GM13976 (cell line): ENCODE measurements around the gene LSM7.

Experiments
- DNase-seq: peaks from one replicate; pipeline ENCODE4 v3.0.0; 2012; ENCODE audit warnings: low spot score
- in situ Hi-C: fragments of 300-500 bp; cut with MboI; formaldehyde crosslinking; loops from one replicate; pipeline ENCODE4 v1.12.0; 2022; ENCODE audit warnings: low sequenced_read_pairs, mixed read lengths, inconsistent platforms; ENCODE audit not compliant: unreplicated experiment
- TF ChIP-seq, protein P1 (sequence below): IDR thresholded peaks from 2 replicates; pipeline ENCODE4 v1.5.1; 2012; ENCODE audit warnings: borderline replicate concordance, mild to moderate bottlenecking; ENCODE audit not compliant: insufficient read depth; ENCODE audit errors: extremely low read depth, missing control alignments, control extremely low read depth

Gene LSM7

DNA sequence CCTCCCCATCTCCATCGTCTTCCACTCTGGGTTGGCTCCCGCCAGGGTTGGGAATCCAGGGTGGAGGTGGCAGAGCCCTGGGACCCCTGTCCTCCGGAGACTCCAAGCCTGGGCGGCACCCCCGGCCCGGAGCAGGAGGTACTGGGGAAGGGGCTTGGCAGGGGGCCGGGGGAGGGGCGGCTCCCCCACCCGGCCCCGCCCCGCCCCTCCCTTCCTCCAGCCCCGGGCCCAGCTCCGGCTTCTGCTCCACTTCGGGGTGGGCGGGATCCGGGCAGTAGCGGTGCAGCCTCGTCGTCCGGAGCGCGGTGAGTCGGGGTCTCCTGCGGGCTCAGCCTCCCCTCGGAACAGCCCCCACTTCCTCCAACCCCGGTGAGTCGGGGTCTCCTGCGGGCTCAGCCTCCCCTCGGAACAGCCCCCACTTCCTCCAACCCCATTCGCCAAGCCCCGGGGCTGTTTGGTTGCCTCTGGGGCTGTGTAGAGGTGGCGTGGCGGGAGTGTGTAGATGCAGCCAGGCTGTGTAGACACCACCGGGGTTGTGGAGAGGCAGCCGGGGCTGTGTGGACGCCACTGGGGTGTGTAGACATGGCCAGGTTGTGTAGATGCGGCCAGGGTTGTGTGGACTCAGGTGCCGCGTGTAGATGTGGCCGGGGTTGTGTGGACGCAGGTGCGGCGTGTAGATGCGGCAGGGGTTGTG is 31.8 kb upstream of the LSM7 start, which contains the start of gene TMPRSS9:
Gene TMPRSS9 (plus strand): TSS at position 274 of the 694 bp plus-strand sequence. CDS start 29,521 bp downstream, outside the sequence.
- in situ Hi-C loops, result no loop called here
- TF ChIP-seq, protein P1, sequence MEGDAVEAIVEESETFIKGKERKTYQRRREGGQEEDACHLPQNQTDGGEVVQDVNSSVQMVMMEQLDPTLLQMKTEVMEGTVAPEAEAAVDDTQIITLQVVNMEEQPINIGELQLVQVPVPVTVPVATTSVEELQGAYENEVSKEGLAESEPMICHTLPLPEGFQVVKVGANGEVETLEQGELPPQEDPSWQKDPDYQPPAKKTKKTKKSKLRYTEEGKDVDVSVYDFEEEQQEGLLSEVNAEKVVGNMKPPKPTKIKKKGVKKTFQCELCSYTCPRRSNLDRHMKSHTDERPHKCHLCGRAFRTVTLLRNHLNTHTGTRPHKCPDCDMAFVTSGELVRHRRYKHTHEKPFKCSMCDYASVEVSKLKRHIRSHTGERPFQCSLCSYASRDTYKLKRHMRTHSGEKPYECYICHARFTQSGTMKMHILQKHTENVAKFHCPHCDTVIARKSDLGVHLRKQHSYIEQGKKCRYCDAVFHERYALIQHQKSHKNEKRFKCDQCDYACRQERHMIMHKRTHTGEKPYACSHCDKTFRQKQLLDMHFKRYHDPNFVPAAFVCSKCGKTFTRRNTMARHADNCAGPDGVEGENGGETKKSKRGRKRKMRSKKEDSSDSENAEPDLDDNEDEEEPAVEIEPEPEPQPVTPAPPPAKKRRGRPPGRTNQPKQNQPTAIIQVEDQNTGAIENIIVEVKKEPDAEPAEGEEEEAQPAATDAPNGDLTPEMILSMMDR, result no peak
- no peak for DNase-seq

DNA sequence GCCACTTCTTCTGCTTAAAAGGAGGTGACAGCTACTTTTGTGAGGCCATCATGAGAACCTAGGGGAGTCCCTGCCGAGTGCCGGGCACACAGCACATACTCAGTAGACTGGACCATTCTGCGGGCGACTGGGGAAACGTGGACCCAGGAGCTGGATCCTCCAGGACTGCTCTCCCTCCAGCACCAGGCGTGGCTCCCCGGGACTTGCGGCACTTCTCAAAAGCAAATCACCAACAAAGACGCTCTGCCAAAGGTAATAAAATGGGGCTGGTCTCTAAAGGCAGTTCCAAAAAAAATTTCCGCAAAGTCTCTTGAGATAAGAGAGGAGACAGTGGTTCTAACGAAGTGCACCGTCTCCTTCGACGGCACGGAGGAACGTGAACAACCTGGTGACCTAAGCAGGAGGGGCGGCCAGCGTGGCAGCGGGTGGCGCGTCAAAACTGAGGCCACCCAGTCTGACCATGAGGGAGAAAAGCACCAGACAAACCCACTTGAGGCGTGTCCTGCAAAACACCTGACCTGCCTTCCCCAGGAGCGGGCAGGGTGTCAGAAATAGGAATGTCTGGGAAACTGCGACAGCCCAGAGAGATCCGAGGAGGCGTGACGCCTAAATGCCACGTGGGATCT is 30.3 kb upstream of the LSM7 start:
- in situ Hi-C loops, result no loop called here
- DNase-seq, result no peak
- TF ChIP-seq, protein P1, result no peak

DNA sequence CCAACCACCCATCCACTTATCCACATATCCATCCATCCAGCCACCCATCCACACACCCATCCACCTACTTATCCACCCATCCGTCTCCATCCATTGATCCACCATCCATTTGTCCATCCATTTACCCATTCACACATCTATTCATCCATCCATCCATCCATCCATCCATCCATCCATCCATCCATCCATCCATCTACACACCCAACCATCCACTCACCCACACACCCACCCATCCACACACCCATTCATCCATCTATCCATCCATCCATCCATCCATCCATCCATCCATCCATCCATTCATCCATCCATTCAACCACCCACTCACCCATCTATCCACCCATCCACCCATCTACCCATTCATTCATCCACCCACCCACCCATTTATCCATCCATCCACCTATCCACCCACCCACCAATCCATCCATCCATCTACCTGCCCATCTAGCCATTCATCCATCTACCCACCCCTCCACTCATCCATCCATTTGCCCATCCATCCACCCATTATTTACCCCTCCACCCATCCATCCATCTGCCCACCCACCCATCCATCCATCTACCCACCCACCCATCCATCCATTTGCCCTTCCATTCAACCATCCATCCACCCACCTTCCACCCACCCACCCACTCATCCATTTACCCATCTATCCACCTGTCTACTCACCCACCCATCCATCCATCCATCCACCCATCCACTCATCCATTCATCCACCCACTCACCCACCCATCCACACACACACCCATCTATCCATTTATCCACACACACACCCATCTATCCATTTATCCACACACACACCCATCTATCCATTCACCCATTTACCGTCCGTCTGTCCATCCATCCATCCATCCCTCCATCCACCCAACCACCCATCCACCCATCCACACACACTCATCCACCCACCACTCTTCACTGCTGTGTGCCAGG is 29.2 kb upstream of the LSM7 start:
- TF ChIP-seq, protein P1, result no peak
- in situ Hi-C loops, result no loop called here
- no peak for DNase-seq

DNA sequence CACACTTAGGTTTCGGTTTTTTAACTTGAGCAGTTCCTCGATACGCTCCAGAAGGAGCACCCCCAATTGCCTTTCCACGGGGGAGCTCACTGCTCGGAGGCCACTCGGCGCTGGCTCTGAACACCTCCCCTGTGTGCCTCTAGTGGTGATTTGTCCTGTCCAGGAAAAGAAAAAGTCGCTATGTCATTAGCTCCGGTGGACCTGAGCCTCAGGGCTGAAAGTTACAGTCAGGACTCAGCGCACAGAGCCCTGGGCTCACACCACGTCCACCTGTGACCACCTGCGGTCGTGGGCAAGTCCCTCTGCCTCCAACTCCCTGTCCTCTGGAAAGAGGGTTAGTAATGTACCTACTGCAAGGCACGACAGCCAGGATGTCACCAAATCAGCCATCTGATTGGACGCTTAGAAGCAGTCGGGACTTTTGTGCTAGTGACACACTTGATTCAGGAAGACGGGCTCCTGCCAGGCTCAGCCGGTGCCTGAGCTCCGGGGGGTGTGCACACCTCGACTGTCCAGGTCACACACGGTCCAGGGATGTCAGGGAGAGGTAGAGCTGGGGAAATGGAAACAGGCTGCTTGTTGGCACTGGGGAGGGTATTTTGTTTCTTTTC is 27.8 kb upstream of the LSM7 start:
- no peak for DNase-seq
- in situ Hi-C loops, result no loop called here
- TF ChIP-seq, protein P1, result no peak

DNA sequence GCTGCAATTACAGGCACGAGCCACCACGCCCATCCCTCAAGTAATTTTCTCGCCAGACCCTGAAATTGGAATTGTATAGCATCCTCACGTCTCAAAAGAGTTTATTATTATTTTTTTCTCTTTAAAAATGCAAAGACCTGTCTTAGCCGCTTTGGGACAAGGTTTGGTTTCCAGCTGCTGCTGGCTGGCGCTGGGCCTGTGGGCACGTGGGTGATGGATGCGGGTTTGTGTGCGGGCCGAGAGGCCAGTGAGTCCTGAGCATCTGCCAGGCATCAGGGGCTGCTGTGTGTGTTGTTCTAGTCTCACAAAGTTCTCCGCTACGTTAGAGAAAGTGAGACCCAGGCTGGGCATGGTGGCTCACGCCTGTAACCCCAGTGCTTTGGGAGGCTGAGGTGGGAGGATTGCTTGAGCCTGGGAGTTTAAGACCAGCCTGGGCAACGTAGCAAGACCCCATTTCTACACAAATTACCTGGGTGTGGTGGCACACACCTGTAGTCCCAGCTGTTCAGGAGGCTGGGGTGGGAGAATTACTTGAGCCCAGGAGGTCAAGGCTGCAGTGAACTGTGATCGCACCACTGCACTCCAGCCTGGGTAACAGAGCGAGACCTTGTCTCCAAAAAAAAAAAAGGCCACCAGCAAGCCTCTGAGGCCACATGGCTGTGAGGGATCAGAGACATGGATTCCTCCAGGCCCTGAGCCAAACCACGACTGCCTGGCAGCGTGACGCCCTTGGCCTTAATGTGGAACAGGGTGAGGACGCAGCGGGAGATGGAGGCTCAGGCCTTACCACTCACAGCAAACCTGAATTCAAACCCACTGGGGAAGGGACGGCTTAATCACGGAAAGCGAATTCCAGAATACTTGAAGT is 27.0 kb upstream of the LSM7 start:
- in situ Hi-C loops, result no loop called here
- TF ChIP-seq, protein P1, result no peak
- no peak for DNase-seq
